Subcutaneous adipose tissue (tissue), 4 donors: ENCODE data around the gene FGR. TPM values are rescaled to one million over a fixed set of nuclear protein-coding genes. Genes with fewer than 3 reads are reported as not detected.

ENCODE experiments used
- total RNA-seq, 4 donors: library from RNA; depleted of rRNA; stranded (reverse); fragments of >200 nt; gene quantifications; one replicate each; pipeline ENCODE4 v1.1.0, GENCODE V29; 2016
- TF ChIP-seq, protein P1 (sequence below): fragments of 450-650 bp; IDR thresholded peaks from one replicate; pipeline ENCODE4 v1.5.1; 2016; ENCODE audit warnings: low read depth, mild to moderate bottlenecking, control low read depth, antibody characterized with exemption, moderate library complexity

The FGR gene
- total RNA-seq, 4 donors from 2014 or later = 22.4 to 179 (median 44.6) TPM

DNA sequence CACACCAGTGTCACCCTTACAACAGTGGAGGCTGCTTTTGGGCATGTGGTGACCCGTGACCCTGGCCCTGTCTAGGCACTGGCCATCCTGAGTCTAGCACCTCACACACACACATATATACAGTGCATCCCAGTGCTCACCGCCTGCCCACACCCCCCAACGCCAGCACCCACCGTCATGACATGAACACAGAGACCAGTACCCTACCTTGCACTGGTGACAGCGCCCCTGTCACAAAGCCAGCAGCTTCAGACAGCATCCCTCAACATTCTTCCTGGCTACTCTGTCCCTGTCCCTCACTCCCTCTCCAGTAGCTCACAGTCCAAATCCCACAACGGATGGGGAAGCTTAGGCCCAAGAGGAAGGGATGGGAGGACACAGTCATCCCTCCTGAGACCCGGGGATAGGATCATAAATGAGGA is 58.2 kb downstream of the FGR start:
- TF ChIP-seq, protein P1, sequence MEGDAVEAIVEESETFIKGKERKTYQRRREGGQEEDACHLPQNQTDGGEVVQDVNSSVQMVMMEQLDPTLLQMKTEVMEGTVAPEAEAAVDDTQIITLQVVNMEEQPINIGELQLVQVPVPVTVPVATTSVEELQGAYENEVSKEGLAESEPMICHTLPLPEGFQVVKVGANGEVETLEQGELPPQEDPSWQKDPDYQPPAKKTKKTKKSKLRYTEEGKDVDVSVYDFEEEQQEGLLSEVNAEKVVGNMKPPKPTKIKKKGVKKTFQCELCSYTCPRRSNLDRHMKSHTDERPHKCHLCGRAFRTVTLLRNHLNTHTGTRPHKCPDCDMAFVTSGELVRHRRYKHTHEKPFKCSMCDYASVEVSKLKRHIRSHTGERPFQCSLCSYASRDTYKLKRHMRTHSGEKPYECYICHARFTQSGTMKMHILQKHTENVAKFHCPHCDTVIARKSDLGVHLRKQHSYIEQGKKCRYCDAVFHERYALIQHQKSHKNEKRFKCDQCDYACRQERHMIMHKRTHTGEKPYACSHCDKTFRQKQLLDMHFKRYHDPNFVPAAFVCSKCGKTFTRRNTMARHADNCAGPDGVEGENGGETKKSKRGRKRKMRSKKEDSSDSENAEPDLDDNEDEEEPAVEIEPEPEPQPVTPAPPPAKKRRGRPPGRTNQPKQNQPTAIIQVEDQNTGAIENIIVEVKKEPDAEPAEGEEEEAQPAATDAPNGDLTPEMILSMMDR = no peak

DNA sequence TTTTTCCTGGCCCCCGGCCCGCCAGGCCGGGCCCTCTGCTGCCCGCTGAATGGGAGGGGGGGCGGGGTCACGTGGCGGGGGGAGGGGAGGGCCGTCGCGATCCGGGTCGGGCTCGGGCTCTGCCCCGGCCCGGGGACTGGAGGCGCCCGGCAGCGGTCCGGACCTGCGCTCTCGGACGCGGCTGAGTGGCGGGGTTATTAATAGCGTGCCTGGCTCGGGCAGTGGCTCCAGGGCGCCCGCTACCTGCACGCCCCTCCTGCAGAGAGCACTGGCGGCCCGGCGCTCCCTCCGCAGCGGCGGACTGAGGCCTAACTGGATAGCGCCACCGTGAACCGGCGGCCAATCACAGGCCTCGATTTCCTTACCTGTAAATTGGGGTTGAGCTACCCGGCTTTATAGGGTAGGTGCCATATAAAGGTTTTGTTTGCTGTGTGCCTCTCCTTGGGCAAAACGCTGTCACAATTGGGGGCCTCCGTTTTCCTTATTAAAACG is 59.1 kb downstream of the FGR start:
- TF ChIP-seq, protein P1 = no peak

DNA sequence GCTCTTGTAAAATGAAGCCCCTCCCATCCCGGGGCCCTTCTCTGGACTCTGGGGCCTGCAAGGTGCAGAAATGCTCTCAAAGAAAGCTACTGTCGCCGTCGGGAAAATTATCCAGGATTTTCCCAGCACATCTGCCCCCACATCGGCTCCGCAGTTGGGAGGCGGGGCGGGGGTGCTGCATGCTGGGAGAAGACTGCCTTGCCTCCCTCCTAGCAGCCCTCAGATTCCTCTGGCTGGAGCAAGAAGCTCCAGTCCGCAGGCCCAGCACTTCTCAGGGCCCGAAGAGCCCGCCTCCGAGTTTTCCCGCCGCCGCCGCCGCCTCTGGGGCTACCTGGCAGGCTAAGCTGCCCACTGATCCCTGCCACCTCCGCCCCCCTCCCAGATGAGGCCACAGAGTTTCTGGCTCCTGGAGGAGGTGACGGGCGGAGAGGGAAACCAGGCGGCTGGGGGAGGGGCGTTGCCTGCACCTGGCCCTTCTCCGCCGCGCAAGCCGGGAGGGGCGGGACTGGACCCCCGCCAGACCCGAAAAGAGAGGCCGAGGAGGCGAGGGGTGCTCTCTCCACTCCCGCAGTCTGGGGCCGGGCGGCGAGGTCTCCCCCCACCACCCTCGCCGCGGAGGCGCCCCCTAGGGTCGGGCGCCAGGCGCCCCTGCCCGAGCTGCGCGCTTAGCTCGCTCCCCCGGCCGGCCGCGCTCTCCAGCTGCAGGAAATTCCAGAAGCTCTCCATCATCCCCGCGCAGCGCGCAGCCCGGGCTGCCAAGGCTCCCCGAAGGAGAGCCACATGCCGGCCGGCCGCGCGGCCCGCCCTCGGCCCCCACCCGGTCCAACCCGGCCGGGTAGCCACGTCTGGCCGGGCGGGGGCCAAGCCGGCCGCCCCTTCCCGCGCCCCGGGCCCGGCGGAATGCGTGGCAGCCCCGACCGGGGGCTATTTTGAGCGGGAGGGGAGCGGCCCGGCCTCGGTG is 59.8 kb downstream of the FGR start:
- TF ChIP-seq, protein P1 = no peak

DNA sequence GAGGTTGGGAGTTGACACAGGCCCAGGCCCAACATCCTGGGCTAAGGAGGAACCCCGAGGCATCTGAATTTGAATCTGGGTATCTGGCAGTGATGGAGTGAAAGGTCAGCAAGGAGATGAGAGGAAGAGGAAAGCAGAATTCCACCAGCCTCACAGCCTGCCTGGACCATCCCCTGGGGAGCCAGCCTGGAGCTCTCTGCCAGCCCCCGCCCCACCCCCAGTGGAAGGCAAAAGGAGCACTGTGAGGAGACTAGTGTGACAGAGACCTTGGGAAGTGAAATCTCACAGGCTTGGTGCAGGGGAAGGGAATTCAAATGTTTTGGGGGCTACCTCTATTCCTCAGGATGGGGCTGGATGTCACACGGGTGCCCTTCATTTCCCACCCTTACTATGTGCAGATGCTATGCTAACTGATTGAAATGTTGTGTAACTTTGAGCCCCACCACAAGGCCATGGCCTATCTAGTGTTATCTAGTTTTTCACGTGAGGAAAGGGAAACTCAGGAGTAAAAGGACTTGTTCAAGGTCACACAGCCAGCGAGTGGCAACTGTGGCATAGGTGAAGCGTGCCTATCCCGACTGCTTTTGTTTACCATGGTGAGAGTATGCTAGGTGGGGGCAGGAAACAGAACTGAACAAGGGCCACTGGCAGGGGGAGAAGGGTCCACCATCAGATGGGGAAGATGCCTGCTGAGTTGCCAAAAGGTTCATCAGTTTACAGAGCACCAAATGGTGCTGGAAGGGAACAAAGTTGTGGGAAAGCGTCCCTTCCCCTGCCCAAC is 60.8 kb downstream of the FGR start:
- TF ChIP-seq, protein P1 = no peak

DNA sequence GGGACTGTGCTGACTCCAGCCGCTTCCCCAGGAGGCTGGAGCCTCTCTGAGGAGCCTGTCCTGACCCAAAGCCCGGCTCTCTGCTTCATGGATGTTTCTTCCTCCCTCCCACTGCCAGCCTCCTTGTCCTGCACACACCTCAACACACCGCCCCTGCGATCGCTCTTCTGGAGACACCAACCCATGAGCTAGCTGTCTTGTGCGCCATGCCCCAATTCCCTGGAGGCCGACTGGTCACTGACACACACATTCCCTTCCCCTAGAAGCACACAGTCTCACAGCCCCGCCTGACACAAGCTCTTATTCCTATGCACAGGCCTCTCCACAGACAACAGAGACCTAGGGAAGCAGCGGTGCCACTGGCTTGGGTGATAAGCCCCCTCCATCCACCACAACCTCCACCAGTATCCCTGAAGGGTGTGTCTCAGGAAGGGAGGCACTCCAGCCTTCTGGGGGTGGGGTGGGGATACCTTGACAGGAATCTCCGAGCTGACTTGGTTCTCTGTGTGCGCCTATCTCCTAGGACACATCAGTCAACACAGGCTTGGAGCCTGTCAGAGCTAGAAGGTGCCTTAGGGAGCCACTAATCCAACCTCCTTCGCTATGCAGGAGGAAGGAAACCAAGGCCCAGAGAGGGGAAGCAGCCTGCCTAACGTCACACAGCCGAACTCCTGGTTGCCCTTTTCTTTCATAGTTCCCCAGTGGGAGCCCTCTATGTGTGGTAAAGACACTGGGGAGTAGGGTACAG is 62.1 kb downstream of the FGR start:
- TF ChIP-seq, protein P1 = no peak

DNA sequence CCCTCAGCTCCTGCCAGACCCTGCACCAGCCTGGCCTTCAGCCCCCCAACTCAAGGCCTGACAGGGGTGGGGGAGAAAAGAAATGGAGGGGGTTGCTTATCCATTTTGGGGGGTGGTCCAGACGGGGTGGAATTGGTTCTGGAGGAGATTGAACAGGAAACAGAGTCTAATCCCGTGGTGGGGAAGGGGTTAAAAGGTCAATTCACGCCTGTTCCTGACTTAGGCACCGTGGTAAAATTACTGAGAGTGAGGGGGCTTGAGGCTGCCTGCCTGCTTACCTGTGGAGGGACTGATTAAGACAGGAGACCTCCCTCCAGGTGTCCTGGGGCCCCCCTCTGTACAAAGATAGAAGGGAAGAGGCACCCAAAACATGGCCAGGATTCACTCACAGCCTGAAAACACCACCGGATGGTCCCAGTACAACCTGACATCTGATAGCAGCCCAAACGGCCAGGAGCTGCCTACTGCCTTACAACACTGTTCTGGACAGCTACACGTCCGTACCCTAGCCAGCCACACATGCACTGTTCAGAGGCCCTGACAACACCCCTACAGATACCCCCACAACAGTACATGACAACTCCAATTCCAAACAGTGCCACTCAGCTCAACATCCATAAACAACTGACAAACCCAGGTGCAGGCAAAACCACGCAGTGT is 62.8 kb downstream of the FGR start:
- TF ChIP-seq, protein P1 = no peak
